ENCODE data around the gene FNDC3B.
"Not testable (repeated sequence)": the region's sequence is repeated elsewhere in the genome, so short reads cannot be mapped to it uniquely, and the experiment has no call there.

FNDC3B gene

GRCh38 chr3:172253200-172253599 lies 213.8 kb downstream of the FNDC3B start:
- H3K79me2 ChIP-seq (ENCODE audit: insufficient read depth, low read length), result no peaks in the 10 kb centered on the region
- no peaks in the 10 kb centered on the region for H3K9me2 ChIP-seq (replicated peaks; ENCODE audit: low read depth, low read length)
- no peaks in the 10 kb centered on the region for H3F3A ChIP-seq (ENCODE audit: low read depth)

GRCh38 chr3:172254542-172254941 lies 215.2 kb downstream of the FNDC3B start:
- Histone ChIP-seq H3K9me2 (replicated peaks; ENCODE audit: low read depth, low read length) (no peaks in the 10 kb centered on the region), H3K4me1 (ENCODE audit: insufficient read depth, low read length, poor library complexity, severe bottlenecking) (no peaks in the 10 kb centered on the region), H3K9me3 (ENCODE audit: insufficient read depth, low read depth, low read length) (no peaks in the 10 kb centered on the region), H3K79me2 (ENCODE audit: insufficient read depth, low read length) (no peaks in the 10 kb centered on the region), H3K4me2 (ENCODE audit: low read depth, low read length, poor library complexity, severe bottlenecking) (no peak overlapping the region), H4K20me1 (ENCODE audit: insufficient read depth, low read length, poor library complexity, severe bottlenecking) (no peaks in the 10 kb centered on the region), H3K4me3 (ENCODE audit: low read length, poor library complexity, severe bottlenecking) (no peak overlapping the region), H3F3A (ENCODE audit: low read depth) (no peaks in the 10 kb centered on the region), H3K9ac (ENCODE audit: low read depth, low read length, poor library complexity, severe bottlenecking) (no peak overlapping the region), H3K27me3 (ENCODE audit: insufficient read depth, low read length, poor library complexity, severe bottlenecking) (no peaks in the 10 kb centered on the region), H3K36me3 (ENCODE audit: insufficient read depth, low read length) (peaks cover 13% of the 10 kb centered on the region), H2AFZ (ENCODE audit: low read length) (no peak overlapping the region)
- TF ChIP-seq CTCF (conservative IDR thresholded peaks at IDR 0.05; ENCODE audit: low read length), result no peak
- TF ChIP-seq EZH2phosphoT487 (IDR thresholded peaks at IDR 0.05; ENCODE audit: borderline replicate concordance), result no peak

More at GRCh38 chr3:172253200-172253599, 213.8 kb downstream of the FNDC3B start:
- Histone ChIP-seq H3K27me3 (ENCODE audit: insufficient read depth, low read length, poor library complexity, severe bottlenecking) (no peaks in the 10 kb centered on the region), H2AFZ (ENCODE audit: low read length) (no peak overlapping the region), H3K9ac (ENCODE audit: low read depth, low read length, poor library complexity, severe bottlenecking) (no peak overlapping the region), H3K4me1 (ENCODE audit: insufficient read depth, low read length, poor library complexity, severe bottlenecking) (no peaks in the 10 kb centered on the region), H3K4me2 (ENCODE audit: low read depth, low read length, poor library complexity, severe bottlenecking) (no peak overlapping the region), H4K20me1 (ENCODE audit: insufficient read depth, low read length, poor library complexity, severe bottlenecking) (no peaks in the 10 kb centered on the region), H3K4me3 (ENCODE audit: low read length, poor library complexity, severe bottlenecking) (no peak overlapping the region), H3K9me3 (ENCODE audit: insufficient read depth, low read depth, low read length) (no peaks in the 10 kb centered on the region), H3K36me3 (ENCODE audit: insufficient read depth, low read length) (peaks cover 13% of the 10 kb centered on the region)
- TF ChIP-seq CTCF (conservative IDR thresholded peaks at IDR 0.05; ENCODE audit: low read length), result no peak
- no peak for TF ChIP-seq EZH2phosphoT487 (IDR thresholded peaks at IDR 0.05; ENCODE audit: borderline replicate concordance)

GRCh38 chr3:172255321-172255720 lies 215.9 kb downstream of the FNDC3B start:
- not testable (repeated sequence) for H3K79me2 ChIP-seq (ENCODE audit: insufficient read depth, low read length); H3K4me2 ChIP-seq (ENCODE audit: low read depth, low read length, poor library complexity, severe bottlenecking); H3F3A ChIP-seq (ENCODE audit: low read depth); H3K4me3 ChIP-seq (ENCODE audit: low read length, poor library complexity, severe bottlenecking); H3K27me3 ChIP-seq (ENCODE audit: insufficient read depth, low read length, poor library complexity, severe bottlenecking); H4K20me1 ChIP-seq (ENCODE audit: insufficient read depth, low read length, poor library complexity, severe bottlenecking); H3K9me3 ChIP-seq (ENCODE audit: insufficient read depth, low read depth, low read length); H3K4me1 ChIP-seq (ENCODE audit: insufficient read depth, low read length, poor library complexity, severe bottlenecking); H3K9ac ChIP-seq (ENCODE audit: low read depth, low read length, poor library complexity, severe bottlenecking); H2AFZ ChIP-seq (ENCODE audit: low read length); H3K9me2 ChIP-seq (replicated peaks; ENCODE audit: low read depth, low read length)
- H3K36me3 ChIP-seq (ENCODE audit: insufficient read depth, low read length), result peaks cover 13% of the 10 kb centered on the region

- Histone ChIP-seq H3F3A (ENCODE audit: low read depth) (no peaks in the 10 kb centered on the region), H3K9ac (ENCODE audit: low read depth, low read length, poor library complexity, severe bottlenecking) (no peak overlapping the region), H3K79me2 (ENCODE audit: insufficient read depth, low read length) (no peaks in the 10 kb centered on the region)
Observed at GRCh38 chr3:172256101-172256734, 216.8 kb downstream of the FNDC3B start.

More at GRCh38 chr3:172256101-172256734, 216.8 kb downstream of the FNDC3B start:
- no peak overlapping the region for H2AFZ ChIP-seq (ENCODE audit: low read length)
- no peaks in the 10 kb centered on the region for H3K9me2 ChIP-seq (replicated peaks; ENCODE audit: low read depth, low read length)
- H3K36me3 ChIP-seq (ENCODE audit: insufficient read depth, low read length), result peaks cover 13% of the 10 kb centered on the region
- H3K27me3 ChIP-seq (ENCODE audit: insufficient read depth, low read length, poor library complexity, severe bottlenecking), result no peaks in the 10 kb centered on the region
- TF ChIP-seq CTCF (conservative IDR thresholded peaks at IDR 0.05; ENCODE audit: low read length), result no peak
- no peak for TF ChIP-seq EZH2phosphoT487 (IDR thresholded peaks at IDR 0.05; ENCODE audit: borderline replicate concordance)
- no peaks in the 10 kb centered on the region for H3K4me1 ChIP-seq (ENCODE audit: insufficient read depth, low read length, poor library complexity, severe bottlenecking)
- no peaks in the 10 kb centered on the region for H3K9me3 ChIP-seq (ENCODE audit: insufficient read depth, low read depth, low read length)
- H3K4me3 ChIP-seq (ENCODE audit: low read length, poor library complexity, severe bottlenecking), result no peak overlapping the region
- H3K4me2 ChIP-seq (ENCODE audit: low read depth, low read length, poor library complexity, severe bottlenecking), result no peak overlapping the region
- no peaks in the 10 kb centered on the region for H4K20me1 ChIP-seq (ENCODE audit: insufficient read depth, low read length, poor library complexity, severe bottlenecking)

Measured in Loucy (cell line).